Measurements from ENCODE around the gene PRR13.

The PRR13 gene

DNA sequence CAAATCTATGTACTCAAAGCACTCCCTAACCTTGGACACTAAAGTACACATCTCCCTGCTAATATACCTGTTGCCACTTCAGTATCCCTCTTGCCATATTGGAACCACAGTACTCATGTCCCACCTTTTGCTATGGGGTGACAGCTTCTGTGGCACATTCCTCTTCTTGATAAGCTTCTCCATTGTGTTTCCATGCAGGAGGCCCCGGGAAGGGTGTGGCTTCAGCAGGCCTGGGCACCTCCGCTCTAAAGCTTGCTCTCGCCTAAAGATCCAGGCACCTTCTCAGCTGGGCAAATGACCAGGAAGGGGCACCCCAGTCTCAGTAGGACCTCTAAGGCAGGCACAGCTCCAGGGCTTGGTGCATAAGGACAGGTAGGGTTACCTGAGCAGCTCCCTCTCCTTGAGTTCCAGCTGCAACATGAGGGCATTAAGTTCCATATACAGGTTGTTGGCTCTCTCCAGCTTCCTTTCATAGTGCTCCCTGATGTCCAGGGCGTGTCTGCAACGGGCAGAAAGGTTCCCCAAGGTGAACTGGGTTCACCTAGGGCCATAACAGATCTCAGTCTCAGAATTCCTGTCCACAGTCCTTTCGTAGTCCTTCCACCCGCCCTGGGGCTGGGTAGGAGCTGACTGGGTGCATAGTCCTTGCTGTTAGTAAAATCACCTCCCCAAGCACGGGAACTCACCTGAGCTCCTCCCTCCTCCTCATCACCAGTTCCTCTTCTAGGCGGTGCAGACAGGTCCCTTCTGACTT is 41.9 kb downstream of the PRR13 start:
- DNase-seq (ENCODE audit: low spot score in 2 of 2) = no peak
- in situ Hi-C loops (cut with MboI; ENCODE audit: low sequenced_read_pairs) = no loop called here
- Histone ChIP-seq H3K9me3 (no peaks in the 10 kb centered on the region), H3K27me3 (ENCODE audit: low read depth) (no peaks in the 10 kb centered on the region), H3K4me3 (no peak overlapping the region), H3K4me1 (peaks cover 20% of the 10 kb centered on the region), H3K36me3 (replicated peaks) (peaks cover 93% of the 10 kb centered on the region)

DNA sequence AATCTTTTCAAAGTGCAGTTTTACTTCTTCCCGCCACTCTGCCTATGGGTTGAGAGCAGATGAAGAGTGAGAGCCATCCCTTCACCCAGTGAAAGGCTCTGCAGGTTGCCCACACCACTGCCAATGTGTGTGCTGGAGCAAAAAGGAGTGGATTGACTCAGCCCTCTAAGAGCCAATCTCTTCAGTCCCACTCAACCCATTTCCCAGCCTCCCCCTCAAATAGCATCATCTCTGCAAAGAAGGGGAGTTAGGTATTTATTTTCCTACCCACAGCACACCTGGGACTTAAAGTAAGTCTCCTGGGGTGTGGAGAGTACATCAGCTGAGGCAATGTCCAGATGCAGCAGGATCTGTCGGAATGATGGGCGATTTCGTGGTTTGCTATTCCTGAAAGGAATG is 42.4 kb downstream of the PRR13 start:
- H3K4me1 ChIP-seq = peaks cover 17% of the 10 kb centered on the region
- in situ Hi-C loops (cut with MboI; ENCODE audit: low sequenced_read_pairs) = no loop called here
- H3K27me3 ChIP-seq (ENCODE audit: low read depth) = no peaks in the 10 kb centered on the region
- no peak for DNase-seq (ENCODE audit: low spot score in 2 of 2)
- H3K36me3 ChIP-seq (replicated peaks) = peaks cover 87% of the 10 kb centered on the region
- H3K4me3 ChIP-seq = no peak overlapping the region
- no peaks in the 10 kb centered on the region for H3K9me3 ChIP-seq

DNA sequence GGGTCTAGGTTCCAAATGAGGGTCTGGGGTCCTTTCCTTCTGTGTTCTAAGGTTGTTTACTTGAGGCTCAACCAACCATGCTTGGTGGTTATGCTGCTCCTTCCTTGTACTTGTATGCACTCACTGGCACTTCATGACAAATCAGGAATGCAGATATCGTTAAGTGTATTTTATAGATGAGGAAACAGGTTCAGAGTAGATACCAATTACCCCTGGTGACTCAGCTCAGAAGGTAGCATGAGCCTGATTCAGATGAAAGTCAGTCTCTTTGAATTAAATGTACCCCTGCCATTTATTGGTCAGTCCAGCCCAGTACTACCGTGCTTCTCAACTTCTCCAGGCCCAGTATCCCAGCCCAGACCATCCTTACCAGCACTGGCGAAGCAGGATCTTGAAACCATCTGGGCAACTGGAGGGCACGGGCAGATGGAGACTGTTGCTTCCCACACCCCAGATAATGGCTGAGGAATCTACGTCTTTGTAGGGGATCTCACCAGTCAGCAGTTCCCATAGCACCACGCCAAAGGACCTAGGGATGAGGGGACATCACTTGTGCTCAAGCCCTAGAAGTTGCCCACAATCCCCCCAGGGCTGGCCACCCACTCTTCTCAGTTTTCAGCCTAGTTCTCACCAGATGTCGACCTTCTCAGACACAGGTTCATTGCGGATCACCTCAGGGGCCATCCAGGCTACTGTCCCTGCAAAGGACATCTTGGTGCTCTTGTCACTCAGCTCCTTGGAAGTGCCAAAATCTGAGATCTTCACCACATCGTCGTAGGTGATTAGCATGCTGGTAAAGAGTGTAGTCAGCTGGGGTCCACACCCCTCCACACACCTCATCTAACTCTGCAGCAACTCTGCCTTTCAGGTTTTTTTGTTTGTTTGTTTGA is 43.4 kb downstream of the PRR13 start:
- DNase-seq (ENCODE audit: low spot score in 2 of 2) = no peak
- peaks cover 79% of the 10 kb centered on the region for H3K36me3 ChIP-seq (replicated peaks)
- peaks cover 11% of the 10 kb centered on the region for H3K4me1 ChIP-seq
- H3K4me3 ChIP-seq = no peak overlapping the region
- H3K9me3 ChIP-seq = no peaks in the 10 kb centered on the region
- H3K27me3 ChIP-seq (ENCODE audit: low read depth) = no peaks in the 10 kb centered on the region
- in situ Hi-C loops (cut with MboI; ENCODE audit: low sequenced_read_pairs) = no loop called here

DNA sequence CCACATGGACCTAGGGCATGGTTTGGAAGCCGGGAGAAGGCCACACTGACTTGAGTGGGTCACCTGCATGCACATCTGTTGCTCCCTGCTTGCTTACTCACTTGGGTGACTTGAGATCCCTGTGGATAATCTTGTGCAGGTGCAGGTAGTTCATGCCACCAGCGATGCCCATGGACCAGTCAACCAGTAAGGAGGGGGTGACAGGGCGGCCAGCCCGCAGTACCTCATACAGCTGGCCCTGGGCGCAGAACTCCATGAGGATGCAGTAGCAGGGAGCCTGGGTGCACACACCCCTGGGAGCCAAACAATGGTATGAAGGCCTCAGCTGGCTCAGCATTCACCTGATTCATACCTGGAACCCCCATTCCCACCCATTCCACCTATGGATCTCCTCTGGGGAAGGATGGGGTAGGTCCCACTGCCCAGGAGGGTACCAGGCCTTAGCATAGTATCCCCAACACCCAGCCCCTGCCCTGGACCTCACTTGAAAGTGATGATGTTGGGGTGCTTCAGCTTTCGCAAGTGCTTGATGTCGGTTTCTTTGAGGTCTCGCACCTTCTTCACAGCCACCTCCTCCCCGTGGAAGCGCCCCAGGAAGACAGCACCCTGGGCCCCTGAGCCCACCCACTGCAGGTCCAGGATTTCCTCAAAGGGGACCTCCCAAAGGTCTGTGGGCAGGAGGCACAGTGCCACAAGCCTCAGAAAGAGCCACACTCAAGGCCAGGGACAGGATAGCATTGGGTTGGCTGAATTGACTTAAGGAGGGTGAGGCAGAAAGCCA is 44.6 kb downstream of the PRR13 start:
- Histone ChIP-seq H3K4me1 (peaks cover under 1% of the 10 kb centered on the region; the same call in 1 of the 2 replicates), H3K27me3 (ENCODE audit: low read depth) (no peaks in the 10 kb centered on the region), H3K9me3 (no peaks in the 10 kb centered on the region), H3K36me3 (replicated peaks) (peaks cover 72% of the 10 kb centered on the region), H3K4me3 (no peak overlapping the region)
- in situ Hi-C loops (cut with MboI; ENCODE audit: low sequenced_read_pairs) = no loop called here
- DNase-seq (ENCODE audit: low spot score in 2 of 2) = no peak

DNA sequence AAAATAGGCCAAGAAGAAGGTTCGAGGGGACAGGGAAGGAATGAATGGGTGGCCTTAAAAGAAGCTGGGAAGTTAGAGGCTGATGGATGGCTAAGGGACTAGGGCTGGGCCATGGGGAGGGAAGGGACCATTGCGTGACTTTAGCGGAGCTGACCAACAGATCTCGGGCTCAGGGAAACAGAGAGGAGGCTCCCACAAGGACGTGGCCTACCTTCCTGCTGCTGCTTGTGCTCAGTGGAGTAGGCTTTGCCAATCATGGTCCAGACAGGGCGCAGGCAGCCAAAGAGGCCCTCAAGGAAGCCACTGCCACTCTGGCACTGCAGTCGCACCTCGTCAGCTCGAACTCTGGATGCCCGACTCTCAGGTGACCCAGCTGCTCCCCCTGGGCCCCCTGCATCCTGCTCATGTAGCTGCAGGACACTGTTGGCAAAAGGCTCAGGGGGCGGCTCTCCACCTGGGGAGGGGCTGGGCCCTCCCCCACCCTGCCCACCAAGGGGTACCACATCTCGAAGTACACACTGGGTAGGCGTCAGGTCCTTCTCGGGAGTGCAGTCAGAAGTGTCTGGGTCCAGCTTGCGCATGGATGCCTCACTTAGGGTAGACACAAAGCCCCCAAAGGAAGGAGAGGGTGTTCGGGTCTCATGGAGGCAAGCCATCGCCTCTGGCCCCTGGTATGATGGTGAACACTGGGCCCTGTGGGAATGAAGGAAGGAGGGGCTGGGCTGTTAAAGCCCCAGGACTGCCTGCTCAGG is 45.4 kb downstream of the PRR13 start:
- in situ Hi-C loops (cut with MboI; ENCODE audit: low sequenced_read_pairs) = no loop called here
- DNase-seq (ENCODE audit: low spot score in 2 of 2) = no peak
- H3K36me3 ChIP-seq (replicated peaks) = peaks cover 64% of the 10 kb centered on the region

DNA sequence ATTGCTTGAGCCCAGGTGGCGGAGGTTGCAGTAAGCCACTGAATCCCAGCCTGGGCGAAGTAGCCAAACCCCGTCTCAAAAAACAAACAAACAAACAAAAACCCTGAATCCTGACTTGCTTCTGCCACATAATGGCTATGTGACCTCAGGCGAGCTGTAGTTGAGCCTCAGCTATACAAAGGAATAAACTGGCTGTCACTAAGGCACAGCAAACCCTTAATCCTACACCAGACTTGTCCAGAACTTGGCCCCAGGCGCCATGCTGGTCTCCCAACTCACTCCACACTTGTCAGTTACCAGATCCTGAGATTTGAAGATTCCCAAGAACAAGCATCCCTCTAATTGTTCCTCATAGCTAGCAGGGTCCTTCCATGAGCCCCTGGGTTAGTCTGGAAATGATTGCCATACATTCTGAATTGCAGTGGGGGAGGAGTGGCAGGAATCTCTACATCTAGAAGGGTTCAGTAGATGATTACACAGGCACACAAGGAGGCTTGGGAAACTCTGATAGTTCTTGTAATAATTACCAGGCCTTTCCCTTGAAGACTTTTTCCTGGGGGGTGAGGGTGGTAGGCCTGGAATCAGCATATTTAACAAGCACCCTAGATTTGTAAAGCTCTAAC is 47.8 kb downstream of the PRR13 start:
- DNase-seq (ENCODE audit: low spot score in 2 of 2) = no peak
- no peaks in the 10 kb centered on the region for H3K27me3 ChIP-seq (ENCODE audit: low read depth)
- in situ Hi-C loops (cut with MboI; ENCODE audit: low sequenced_read_pairs) = no loop called here
- H3K36me3 ChIP-seq (replicated peaks) = peaks cover 39% of the 10 kb centered on the region
- H3K4me3 ChIP-seq = no peak overlapping the region
- no peaks in the 10 kb centered on the region for H3K9me3 ChIP-seq
- H3K4me1 ChIP-seq = peaks cover 7% of the 10 kb centered on the region; the same call in 1 of the 2 replicates

More for the DNA sequence above, 45.4 kb downstream of the PRR13 start:
- Histone ChIP-seq H3K4me1 (no peaks in the 10 kb centered on the region), H3K27me3 (ENCODE audit: low read depth) (no peaks in the 10 kb centered on the region), H3K4me3 (no peak overlapping the region), H3K9me3 (no peaks in the 10 kb centered on the region)

DNA sequence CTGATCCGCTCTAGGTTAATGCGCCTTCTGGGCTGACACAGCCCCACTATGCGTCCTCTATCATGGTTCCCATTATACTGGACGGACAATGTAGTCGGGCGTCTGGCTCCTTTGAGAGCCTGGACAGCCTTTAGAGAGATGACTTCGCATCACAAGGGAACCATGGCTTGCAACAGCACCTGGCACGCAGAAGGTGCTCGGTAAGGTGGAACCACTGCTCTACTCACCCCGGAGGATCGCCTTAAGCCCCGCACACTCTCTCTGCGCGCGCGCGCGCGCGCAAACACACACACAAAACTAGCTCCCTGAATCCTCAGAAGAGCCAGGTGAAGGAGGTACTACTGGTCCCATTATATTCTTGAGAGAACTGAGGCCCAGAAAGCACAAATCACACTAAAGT is 50.7 kb downstream of the PRR13 start:
- in situ Hi-C loops (cut with MboI; ENCODE audit: low sequenced_read_pairs) = no loop called here
- no peak for DNase-seq (ENCODE audit: low spot score in 2 of 2)
- Histone ChIP-seq H3K27me3 (ENCODE audit: low read depth) (no peaks in the 10 kb centered on the region), H3K4me3 (peak overlapping the region; percentile 39), H3K4me1 (peaks cover 9% of the 10 kb centered on the region; the same call in 1 of the 2 replicates), H3K36me3 (replicated peaks) (peaks cover 11% of the 10 kb centered on the region), H3K9me3 (no peaks in the 10 kb centered on the region)

DNA sequence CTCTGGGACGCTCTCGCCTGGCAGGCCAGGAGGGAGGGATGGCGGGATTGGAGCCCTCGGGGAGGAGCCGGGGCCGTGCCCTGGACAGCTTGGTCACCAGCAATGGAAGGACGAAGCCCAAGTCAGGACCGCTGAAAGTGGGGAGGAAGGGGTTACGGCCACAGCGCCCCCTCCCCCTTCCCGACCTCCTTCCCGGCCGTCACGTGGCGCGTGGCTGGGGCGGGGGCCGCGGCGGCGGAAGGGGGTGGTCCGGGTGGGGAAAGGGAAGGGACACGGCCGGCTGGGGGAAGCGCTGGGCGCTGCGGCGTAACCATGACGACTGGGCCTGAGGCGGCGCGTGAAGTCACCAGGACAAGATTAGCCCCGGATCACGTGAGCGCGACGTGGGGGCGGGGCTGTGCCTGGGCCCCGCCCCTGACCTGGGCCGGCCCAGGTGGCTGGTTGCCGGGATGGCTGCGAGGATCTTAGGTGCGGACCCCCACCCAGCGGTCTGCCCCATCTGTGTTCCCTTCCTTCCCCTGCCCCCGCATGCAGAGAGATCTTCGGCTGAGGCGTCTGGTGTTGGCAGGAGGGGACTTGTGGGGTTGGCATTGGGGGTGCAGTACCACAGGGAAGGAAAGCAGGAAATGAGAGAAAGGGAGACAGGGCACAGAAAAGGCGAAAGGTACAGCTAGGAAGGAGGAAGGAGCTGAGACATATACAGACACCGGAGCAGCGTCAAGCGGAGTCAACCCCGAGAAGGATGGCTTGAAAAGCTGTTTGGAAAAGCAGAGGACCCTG is 51.5 kb downstream of the PRR13 start:
- Histone ChIP-seq H3K36me3 (replicated peaks) (peaks cover 3% of the 10 kb centered on the region), H3K4me1 (peaks cover 9% of the 10 kb centered on the region; the same call in 1 of the 2 replicates), H3K9me3 (no peaks in the 10 kb centered on the region), H3K4me3 (peak overlapping the region; percentile 39), H3K27me3 (ENCODE audit: low read depth) (no peaks in the 10 kb centered on the region)
- in situ Hi-C loops (cut with MboI; ENCODE audit: low sequenced_read_pairs) = no loop called here
- DNase-seq (ENCODE audit: low spot score in 2 of 2) = peak; percentile 72 to 96

DNA sequence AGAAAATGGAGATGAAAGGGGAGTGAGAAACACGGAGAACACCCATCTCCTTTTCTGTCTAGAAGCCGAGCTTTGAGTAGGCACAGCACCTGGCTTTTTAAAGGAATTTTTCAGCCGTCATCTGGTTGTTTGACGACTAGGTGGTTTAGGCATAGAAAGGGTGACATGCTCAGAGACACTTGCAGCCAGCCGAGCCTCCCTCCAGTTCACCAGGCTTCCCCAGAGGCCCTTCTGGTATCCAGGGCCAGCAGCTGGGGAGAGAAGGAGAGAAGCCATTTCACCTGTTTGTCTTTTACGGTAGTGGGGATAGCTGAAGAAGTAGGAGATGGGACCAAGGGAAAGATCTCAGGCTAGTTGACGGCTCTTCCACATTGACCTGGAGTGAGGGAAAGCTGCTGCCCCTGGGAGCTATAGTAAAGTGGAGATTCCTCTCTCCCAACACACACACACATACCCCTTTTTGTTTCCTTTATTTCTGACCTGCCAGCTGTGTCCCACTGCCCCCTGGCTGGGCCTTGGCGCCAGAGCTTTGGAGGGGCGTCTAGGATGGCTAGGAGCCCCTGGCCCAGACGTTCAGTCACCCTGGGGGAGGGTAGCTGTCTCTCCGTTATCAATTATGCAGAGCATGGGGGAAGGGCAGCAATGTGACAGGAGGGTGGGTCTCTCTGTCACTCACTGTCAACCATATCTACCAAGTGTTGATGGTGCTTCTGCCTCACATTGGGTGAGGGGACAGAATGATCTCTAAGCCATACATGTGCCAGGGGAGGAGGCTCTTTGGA is 52.3 kb downstream of the PRR13 start:
- Histone ChIP-seq H3K4me1 (peaks cover 9% of the 10 kb centered on the region; the same call in 1 of the 2 replicates), H3K27me3 (ENCODE audit: low read depth) (no peaks in the 10 kb centered on the region), H3K36me3 (replicated peaks) (no peaks in the 10 kb centered on the region), H3K9me3 (no peaks in the 10 kb centered on the region), H3K4me3 (peak overlapping the region; percentile 39)
- DNase-seq (ENCODE audit: low spot score in 2 of 2) = no peak
- in situ Hi-C loops (cut with MboI; ENCODE audit: low sequenced_read_pairs) = no loop called here
